ENCODE results near the gene CYP4F2.
"Not testable (repeated sequence)": the region's sequence is repeated elsewhere in the genome, so short reads cannot be mapped to it uniquely, and the experiment has no call there.

CYP4F2 gene

GRCh38 chr19:15899561-15899960 lies 1.7 kb upstream of the CYP4F2 start:
- not testable (repeated sequence) for DNase-seq

DNA sequence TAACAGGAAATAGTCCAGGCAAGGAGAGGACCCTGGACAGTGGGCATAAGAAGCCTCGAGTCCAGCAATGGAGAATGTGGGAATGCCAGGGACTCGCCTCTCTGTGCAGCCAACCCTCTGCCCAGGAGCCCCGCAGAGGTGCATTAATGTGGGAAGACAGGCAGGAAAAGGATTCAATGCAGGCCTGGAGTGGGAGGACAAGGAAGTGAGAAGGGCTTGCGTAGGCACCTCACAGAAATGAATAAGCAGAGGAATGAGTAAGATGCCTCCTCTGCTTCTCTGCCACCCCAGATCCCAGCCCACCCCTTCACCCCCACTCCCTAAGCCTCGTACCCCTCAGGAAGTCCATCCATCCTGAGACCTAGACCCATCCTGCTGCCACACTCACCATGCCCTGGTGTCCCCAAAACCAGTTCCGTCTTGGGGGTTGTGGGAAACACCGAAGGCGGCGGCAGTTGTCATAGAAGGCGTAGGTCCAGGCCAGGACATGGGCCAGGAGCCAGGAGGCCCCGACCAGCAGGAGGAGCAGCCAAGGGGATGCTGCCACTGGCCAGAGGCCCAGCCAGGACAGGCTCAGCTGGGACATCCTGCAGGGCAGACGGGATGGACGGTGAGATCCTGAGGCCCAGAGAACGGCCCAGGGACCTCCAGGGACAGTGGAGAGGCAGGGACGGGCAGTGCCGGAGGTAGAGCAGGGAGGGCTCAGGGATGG lies 692 bp downstream of the CYP4F2 start:
- DNase-seq: no peak

GRCh38 chr19:15895876-15896430 lies 1.9 kb downstream of the CYP4F2 start:
- no peak for DNase-seq

DNA sequence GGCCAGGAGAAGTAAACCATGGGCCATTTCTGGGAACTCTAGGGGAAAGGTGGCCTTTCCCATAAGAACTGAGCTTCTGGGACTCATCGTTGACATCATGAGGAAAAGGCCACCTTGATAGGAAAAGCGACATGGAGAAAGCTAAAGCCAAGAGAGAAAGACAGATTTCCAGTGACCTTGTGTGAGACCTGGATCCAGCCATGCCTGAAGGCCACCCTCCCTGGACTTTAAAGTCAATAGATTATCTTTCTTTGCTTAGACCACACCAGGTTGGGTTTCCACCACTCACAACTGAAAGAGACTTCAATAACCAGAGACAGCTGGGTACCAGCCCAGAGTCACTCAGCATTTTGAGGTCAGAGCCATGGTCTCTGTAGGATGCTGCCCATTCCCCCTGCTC lies 3.5 kb downstream of the CYP4F2 start:
- DNase-seq: no peak

DNA sequence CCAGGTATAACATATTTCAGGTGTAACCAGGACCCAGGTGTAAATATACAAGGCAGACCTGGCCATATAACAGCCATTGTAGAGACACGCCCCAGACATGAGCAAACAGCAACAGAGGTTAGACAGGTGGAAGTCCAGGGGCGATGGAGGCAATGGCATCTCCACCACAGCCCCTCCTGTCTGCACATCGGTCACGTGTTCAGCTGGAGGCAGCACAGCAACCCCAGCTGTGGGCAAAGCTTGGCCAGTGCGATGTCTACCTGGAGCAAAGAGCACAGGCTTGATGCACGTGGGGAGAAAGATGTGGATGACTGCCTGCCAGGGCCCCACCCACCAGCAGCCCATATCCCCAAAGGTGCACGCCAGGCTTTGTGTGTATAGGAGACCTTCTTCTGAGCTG lies 4.4 kb downstream of the CYP4F2 start:
- no peak for DNase-seq

DNA sequence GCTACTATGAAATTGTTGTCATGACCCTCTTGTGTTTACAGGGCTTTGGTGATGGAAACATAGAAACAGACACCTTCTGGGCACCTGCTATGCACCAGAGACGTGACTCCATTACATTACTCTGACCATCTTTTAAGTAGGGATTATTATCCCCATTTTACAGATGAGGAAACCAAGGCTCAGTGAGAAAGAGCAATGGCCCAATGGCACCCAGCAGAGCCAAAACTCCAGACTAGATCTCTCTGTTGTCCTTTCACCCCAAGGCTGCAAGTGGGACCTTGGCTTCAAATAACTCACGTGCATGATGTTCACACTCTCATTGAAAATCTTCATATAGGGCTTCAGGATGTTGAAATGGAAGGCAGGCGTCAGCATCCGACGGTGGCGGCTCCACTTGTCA lies 5.9 kb downstream of the CYP4F2 start:
- DNase-seq: no peak

GRCh38 chr19:15891434-15891833 lies 6.4 kb downstream of the CYP4F2 start:
- DNase-seq: no peak

DNA sequence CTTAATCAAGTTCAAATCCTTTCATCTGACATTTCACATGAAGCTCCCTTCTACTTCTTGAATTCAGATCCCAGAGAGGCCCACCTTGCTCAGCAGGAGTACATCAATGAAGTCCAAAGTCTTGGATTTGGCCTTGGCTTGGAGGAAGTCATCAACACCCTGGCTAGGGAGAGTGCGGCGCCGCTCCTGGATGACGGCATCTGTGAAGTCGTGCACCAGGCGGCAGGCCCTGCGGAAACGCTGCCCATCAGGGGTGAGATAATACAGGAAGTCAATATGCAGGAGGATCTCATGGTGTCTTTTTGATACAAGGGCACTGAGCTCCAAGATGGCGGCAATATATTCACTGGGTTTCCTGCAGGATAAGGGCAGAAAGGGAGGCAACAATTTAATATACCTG lies 8.5 kb downstream of the CYP4F2 start:
- not testable (repeated sequence) for DNase-seq

- DNase-seq: no peak
Observed at GRCh38 chr19:15885919-15886318, 12.0 kb downstream of the CYP4F2 start.

DNA sequence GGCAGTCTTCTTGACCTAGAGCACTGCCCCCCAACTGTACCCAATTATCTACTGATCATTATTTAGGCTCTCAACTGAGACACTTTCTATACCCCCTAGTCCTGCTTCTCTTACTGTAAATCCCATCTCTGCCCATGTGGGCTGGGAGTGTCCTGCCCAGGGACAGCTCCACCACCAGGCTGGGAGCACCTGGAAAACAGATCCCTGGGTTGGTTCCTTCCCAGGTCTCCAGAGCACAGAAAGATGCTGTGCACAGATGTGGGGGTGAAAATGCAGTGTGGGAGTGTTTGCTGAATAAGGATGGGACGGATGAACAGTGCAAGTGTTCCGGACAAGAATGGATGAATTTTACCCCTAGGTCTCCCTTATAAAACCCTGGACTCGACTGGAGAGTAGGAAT lies 12.7 kb downstream of the CYP4F2 start:
- DNase-seq: no peak

GRCh38 chr19:15883329-15883728 lies 14.5 kb downstream of the CYP4F2 start:
- DNase-seq: not testable (repeated sequence)

DNA sequence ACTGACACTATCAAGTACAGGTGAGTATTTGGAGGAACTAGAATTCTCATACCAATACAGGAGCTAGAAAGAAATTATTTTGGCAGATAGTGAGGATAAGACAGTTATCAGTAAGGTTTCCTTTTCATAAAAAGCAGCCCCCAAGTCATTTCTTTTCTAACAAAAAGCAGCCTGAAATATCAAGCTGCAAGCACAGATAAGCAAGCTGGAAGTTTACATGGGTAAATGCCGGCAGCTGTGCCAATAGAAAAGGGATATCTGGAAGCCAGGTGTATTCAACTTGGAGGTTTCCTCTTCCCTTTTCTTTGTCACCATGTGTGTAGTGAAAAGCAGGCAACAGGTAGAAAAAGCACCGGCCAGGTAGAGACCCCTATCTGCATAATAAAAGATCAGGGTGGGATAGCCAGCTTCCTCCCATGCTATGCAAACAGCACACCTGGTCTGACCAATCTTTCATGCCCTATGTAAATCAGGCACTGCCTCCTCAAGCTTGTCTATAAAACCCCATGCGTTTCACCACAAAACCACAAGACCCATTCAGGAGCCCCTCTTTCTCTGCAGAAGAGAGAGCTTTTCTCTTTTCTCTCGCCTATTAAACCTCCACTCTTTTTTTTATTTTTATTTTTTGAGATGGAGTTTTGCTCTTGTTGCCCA lies 22.9 kb downstream of the CYP4F2 start:
- no peak for DNase-seq

GRCh38 chr19:15873771-15874170 lies 24.1 kb downstream of the CYP4F2 start:
- DNase-seq: not testable (repeated sequence)

DNA sequence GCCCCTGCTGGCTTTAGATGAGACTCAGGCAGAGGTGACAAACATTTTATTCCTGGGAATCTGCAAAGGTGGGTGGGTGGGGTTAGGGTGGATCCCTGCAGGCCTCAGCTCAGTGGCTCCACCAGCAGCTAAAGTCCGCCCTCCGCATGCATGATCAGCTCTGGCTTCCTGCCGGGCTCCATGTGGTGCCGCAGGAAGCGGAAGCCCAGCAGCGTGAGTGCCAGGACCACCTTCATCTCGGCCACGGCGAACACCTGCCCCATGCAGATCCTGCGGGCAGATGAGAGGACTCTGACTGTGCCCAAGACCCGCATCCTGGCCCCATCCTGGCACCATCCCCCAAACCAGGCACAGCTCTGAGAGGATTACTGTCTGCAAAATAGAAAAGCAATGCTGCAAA lies 26.3 kb downstream of the CYP4F2 start:
- DNase-seq: no peak

- no peak for DNase-seq
Observed at GRCh38 chr19:15869873-15870272, 28.0 kb downstream of the CYP4F2 start.

- no peak for DNase-seq
Observed at GRCh38 chr19:15869109-15869555, 28.7 kb downstream of the CYP4F2 start.

GRCh38 chr19:15866636-15867035 lies 31.2 kb downstream of the CYP4F2 start:
- no peak for DNase-seq

GRCh38 chr19:15864824-15865223 lies 33.0 kb downstream of the CYP4F2 start:
- no peak for DNase-seq

DNA sequence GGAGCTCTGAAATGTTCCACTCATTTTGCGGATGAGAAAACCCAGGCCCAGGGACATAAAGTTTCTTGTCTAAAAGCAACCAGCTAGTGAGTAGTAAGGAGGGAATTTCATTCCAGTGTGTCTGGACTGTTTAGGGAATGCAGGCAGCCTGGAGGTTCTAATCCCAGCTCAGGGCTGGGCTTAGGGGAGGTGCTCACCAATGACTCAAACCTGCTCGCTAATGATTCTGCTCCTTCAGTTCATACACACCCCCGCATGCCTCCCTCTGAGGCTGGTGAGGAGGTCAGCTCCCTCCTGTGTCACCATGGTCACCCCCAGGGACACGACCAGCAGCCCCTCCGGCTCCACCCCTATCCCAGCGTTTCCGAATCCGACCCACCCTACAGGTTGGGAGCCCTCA lies 34.6 kb downstream of the CYP4F2 start:
- DNase-seq: no peak

GRCh38 chr19:15862444-15862843 lies 35.4 kb downstream of the CYP4F2 start:
- no peak for DNase-seq

DNA sequence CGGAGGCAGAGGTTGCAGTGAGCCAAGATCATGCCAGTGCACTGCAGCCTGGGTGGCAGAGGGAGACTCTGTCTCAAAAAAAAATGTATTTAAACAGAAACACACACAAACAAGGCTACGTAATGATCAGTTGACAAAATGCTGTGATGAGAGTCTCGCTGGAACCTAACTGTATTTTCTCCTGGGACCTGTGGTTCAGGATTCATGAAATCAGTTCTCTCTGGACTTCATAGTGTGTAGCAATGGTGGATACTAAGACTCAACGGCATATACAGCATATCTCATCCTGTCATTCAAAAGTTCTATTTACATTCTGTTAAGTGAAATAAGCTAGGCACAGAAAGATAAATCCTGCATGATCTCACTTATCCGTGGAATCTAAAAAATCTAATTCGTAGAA lies 37.4 kb downstream of the CYP4F2 start:
- no peak for DNase-seq

DNA sequence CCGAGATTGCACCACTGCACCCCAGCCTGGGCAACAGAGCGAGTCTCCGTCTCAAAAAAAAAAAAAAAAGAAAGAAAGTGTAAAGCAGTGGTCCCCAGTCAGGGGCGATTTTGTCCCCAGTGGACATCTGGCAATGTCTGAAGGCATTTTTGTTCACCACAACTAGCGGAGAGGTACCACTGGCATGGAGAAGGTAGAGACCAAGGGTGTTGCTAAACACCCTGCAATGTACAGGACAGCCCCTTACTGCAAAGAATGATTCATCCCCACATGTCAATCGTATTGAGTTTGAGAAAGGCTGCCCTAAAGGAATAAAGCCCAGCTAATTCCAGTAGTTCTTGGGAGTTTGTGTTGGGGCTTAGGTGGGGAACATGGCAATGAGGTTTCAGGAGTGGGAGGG lies 38.7 kb downstream of the CYP4F2 start:
- DNase-seq: no peak

DNA sequence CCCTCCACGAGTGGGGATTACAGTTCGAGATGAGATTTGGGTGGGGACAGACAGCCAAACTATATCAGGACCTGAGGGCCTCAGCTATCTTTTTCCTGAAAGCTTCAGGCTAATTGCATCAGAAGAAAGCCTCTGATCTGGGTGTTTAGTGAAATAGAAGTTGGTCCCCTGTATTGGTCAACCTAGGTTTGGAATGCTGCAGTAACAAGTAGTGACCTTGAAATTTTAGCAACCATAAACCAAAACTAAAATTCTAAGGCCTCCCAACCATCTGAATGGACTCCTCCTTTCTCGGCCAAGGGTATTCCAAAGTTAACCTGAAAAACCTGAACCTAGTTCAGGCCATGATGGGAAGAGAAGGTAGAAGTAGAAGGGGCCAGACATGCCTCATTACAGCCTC lies 47.5 kb downstream of the CYP4F2 start:
- DNase-seq: no peak

GRCh38 chr19:15846923-15847322 lies 51.0 kb downstream of the CYP4F2 start:
- no peak for DNase-seq

DNA sequence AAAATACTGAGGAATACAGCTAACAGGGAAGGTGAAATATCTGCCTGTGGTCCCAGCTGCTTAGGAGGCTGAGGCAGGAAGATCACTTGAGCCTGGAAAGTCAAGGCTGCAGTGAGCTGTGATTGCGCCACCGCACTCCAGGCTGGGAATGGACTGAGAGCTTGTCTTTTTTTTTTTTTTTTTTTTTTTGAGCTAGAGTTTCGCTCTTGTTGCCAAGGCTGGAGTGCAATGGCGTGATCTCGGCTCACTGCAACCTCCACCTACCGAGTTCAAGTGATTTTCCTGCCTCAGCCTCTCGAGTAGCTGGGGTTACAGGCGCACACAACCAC lies 54.0 kb downstream of the CYP4F2 start:
- not testable (repeated sequence) for DNase-seq
